Fibroblast of skin of left quadriceps (primary cell): Measurements from ENCODE around the gene NCMAP.
A peak's percentile ranks its signal among the peaks of the same experiment; 100 is the strongest.

ENCODE experiments used
- DNase-seq, 2 experiments: peaks; one replicate each; pipeline ENCODE4 v3.0.0-alpha.2; 2013; ENCODE audit warnings: low read depth in 2 of 2

NCMAP gene

DNA sequence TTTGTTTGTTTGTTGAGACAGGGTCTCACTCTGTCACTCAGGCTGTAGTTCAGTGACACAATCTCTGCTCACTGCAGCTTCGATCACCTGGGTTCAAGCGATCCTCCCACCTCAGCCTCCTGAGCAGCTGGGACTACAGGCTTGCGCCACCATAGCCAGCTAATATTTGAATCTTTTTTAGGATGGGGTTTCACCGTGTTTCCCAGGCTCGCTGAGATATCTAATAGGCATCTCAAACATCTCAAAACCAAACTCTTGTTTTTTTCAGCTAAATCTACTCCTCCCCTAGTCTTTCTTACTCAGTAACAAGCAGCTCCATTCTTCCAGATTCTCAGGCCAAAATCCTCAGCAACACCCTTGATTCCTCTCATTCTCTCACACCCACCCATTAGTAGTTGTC is 65.2 kb downstream of the NCMAP start:
- DNase-seq: no peak

GRCh38 chr1:24622218-24622617 is 66.3 kb downstream of the NCMAP start:
- DNase-seq: no peak

- no peak for DNase-seq
Observed at GRCh38 chr1:24632832-24633175, 76.9 kb downstream of the NCMAP start.

DNA sequence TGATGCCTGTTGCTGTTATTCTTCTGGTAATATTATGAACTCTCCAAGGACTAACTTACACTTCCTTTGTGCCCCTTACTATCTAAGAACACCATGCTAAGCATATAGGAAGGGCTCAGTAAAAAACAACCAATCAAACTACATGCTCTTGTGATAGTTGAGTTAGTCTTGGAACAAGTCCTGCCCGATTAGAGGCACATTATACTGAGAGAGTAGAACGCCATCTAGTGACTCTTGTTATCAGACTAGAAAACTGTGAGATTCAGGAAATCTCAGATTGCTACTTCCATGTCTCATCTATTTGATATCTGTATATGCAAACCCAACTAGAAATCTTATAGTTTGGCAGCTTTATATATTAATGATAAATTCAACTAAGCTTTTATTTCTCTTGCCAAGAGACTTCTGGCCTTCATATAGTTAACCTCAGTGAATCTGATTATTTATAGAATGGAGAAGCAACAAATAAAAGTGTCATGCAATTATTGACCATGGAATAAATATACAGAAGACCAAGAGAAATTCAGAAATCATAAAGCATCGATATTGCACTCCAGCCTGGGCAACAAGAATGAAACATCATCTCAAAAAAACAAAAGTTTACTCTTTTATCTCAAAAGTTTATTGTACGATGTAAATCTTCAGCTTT is 79.4 kb downstream of the NCMAP start:
- peak; percentile 49 to 51 for DNase-seq

DNA sequence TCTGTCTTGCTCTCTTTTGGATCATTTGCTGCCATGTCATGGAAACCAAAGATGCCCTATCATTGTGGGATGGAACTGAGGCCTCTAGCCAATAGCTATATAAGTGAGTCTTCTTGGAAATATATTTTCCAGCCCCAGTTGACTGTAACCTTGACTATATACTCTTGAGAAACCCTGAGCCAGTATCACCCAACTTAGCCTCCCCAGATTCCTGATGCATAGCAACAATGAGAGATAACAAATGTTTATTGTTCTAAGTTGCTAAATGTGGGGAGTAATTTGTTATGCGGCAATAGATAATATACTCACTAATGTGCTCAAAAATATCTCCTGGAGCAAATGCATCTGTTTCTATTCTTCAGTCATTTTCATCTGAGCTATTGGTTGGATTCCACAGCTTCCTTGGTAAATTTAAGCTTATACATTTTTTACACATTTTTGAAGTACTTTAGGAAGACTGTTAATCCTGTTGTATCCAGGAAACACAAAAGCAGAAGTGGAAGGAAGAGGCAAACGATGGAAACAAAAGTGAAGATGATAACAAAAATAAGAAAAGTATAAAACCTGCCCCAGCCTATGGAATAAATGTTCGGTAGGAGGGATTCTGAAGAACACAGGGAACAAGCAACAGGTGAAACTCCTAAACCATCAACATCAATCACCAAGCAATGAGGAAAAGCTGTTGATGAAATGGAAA is 80.9 kb downstream of the NCMAP start:
- DNase-seq: no peak

GRCh38 chr1:24639094-24639493 is 83.2 kb downstream of the NCMAP start:
- no peak for DNase-seq

DNA sequence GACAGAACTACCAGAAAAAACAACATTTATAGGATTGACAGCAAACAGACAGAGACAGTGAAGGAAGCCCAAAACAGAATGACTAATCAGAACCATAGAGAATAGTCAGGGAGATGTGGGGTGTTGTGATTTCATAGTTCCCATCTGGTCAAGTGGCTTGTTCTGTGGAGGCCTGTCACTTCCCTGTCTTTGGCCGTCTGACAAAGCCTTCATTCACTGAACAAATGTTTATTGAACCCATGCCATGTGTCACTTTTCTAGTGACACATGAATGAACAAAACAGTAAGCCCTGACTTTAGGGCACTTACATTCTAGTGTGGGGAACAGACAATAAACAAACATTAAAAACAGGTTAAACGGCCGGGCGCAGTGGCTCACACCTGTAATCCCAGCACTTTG is 84.0 kb downstream of the NCMAP start:
- no peak for DNase-seq

DNA sequence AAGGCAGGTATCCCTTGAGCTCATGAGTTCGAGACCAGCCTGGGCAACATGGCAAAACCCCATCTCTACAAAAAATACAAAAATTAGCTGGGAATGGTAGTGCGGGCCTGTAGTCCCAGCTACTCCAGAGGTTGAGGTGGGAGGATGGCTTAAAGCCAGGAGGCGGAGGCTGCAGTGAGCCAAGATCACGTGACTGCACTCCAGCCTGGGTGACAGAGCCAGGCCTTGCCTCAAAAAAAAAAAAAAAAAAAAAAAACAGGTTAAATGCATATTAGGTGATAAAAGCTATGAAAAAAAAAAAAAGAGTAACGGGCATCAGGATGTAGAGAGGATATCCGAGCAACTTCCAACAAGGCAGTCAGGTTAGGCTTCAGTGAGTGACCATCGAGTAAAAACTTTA is 84.4 kb downstream of the NCMAP start:
- no peak for DNase-seq

DNA sequence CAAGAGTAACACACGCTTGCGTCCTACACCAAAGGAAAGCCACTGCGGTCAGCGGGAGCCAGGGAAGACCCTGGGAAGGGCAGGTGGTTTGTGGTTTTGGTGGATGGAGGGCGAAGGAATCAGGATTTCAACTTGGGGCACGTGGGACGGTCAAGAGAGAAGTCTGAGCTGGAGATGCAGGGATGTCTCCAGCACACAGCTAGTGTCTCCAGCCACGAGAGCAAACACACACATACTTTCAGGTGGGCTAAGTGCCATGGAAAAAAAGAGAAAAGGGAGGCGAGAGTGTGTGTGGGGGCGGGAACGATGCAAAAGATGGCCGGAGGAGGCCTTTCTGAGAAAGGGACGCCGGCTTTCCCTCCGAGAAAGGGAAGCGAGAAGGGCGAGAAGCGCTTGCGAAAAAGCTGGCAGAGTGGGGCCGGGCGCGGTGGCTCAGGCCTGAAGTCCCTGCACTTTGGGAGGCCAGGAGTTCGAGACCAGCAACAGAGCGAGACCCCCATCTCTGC is 85.8 kb downstream of the NCMAP start:
- DNase-seq: peak; percentile 4

GRCh38 chr1:24642481-24643362 is 86.8 kb downstream of the NCMAP start, which contains the start of gene SRRM1:
Gene SRRM1 (plus strand): TSS chr1:24643302. CDS start chr1:24643327, 25 bp downstream.
- peak; percentile 100 for DNase-seq

- no peak for DNase-seq
Observed at GRCh38 chr1:24643363-24644099, 87.6 kb downstream of the NCMAP start.

GRCh38 chr1:24644100-24644384 is 88.2 kb downstream of the NCMAP start:
- DNase-seq: no peak

DNA sequence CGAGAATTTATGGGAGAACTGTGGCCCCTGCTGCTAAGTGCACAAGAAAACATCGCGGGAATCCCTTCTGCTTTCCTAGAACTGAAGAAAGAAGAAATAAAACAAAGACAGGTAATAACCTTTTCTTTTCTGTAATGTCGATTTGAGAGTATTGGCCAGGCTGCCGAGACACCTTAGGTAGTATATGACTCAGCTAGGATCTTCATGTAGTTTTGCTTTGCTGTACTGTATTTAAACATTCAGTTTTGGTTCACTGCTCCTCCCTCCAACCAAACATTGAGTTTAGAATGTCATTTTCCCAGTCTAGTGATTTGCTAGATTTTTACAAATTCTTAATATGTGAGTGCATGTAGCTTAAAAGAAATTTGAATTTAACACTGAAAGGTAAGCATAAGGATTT is 93.0 kb downstream of the NCMAP start:
- DNase-seq: no peak

GRCh38 chr1:24652382-24652781 is 96.5 kb downstream of the NCMAP start:
- DNase-seq: no peak

DNA sequence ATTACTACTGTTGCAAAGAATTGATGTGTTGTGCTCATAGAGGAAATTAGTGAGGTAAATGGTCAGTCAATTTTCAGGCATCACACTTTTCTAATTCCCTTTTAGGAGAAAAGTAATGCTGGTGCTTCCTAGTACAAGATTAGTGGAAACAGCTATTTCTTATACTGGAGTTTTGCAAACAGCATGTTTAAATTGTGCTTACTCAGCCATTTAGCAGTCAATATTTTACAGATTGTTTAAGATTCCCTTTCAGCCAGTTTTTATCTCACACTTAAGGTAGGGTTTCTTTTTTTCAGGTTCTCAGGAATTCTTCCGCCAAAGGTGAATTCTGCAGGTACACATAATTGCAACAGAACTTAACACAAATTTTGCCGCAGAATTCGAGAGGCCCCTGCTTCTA is 98.1 kb downstream of the NCMAP start:
- no peak for DNase-seq

- DNase-seq: no peak
Observed at GRCh38 chr1:24656046-24656445, 100.2 kb downstream of the NCMAP start.

- DNase-seq: no peak
Observed at GRCh38 chr1:24657781-24658180, 101.9 kb downstream of the NCMAP start.
